Neural cell (in vitro differentiated cells): ENCODE results near the gene MLLT1. TPM values are rescaled to one million over a fixed set of nuclear protein-coding genes. Genes with fewer than 3 reads are reported as not detected.
"Not testable (repeated sequence)": the region's sequence is repeated elsewhere in the genome, so short reads cannot be mapped to it uniquely, and the experiment has no call there.

Experiments
- H2AFZ ChIP-seq: fragments of 200-600, 300-800 bp; sonication (generic), shearing (Covaris generic); 2 replicates; pipeline ENCODE4 v1.6.0; 2014; ENCODE audit warnings: low read depth, mild to moderate bottlenecking, antibody characterized with exemption, low read length, moderate library complexity
- H3F3A ChIP-seq: fragments of 200-600 bp; shearing (Covaris generic); 2 replicates; pipeline ENCODE4 v1.6.1; 2016; ENCODE audit warnings: mild to moderate bottlenecking, moderate library complexity, mixed read lengths, antibody characterized with exemption, low read length; ENCODE audit not compliant: insufficient read depth, poor library complexity, severe bottlenecking
- H3K27ac ChIP-seq: fragments of 200-600, 300-800 bp; sonication (generic), shearing (Covaris generic); 2 replicates; pipeline ENCODE4 v1.5.1; 2014; ENCODE audit warnings: mild to moderate bottlenecking, low read length, moderate library complexity
- H3K27me3 ChIP-seq: fragments of 300-800, 200-600 bp; sonication (generic), shearing (Covaris generic); 2 replicates; pipeline ENCODE4 v1.6.0; 2014; ENCODE audit warnings: mild to moderate bottlenecking, low read depth, low read length, moderate library complexity; ENCODE audit not compliant: insufficient read depth
- H3K36me3 ChIP-seq: fragments of 300-800, 200-600 bp; sonication (generic), shearing (Covaris generic); 2 replicates; pipeline ENCODE4 v1.5.1; 2014; ENCODE audit warnings: mild to moderate bottlenecking, antibody characterized with exemption, low read length, moderate library complexity; ENCODE audit not compliant: insufficient read depth
- H3K4me2 ChIP-seq: fragments of 300-800, 200-600 bp; sonication (generic), shearing (Covaris generic); 2 replicates; pipeline ENCODE4 v1.6.0; 2014; ENCODE audit warnings: mild to moderate bottlenecking, low read length
- H3K4me3 ChIP-seq: fragments of 300-800, 200-600 bp; sonication (generic), shearing (Covaris generic); 2 replicates; pipeline ENCODE4 v1.5.1; 2014; ENCODE audit warnings: mild to moderate bottlenecking, low read length, moderate library complexity
- H3K79me2 ChIP-seq: fragments of 200-600 bp; shearing (Covaris generic); replicated peaks from 2 replicates; pipeline ENCODE4 v1.6.0; 2014; ENCODE audit warnings: mild to moderate bottlenecking, low read length, moderate library complexity; ENCODE audit not compliant: insufficient read depth
- H3K9ac ChIP-seq: fragments of 300-800, 200-600 bp; sonication (generic), shearing (Covaris generic); 2 replicates; pipeline ENCODE4 v1.6.1; 2016; ENCODE audit warnings: mild to moderate bottlenecking, low read length, mixed read lengths
- H3K9me2 ChIP-seq: fragments of 200-600 bp; shearing (Covaris generic); 2 replicates; pipeline ENCODE4 v1.6.1; 2016; ENCODE audit warnings: mild to moderate bottlenecking, low read length, mixed read lengths; ENCODE audit not compliant: insufficient read depth
- H3K9me3 ChIP-seq: fragments of 200-600, 300-800 bp; sonication (generic), shearing (Covaris generic); 2 replicates; pipeline ENCODE4 v1.6.1; 2016; ENCODE audit warnings: mild to moderate bottlenecking, mixed run types, low read length, moderate library complexity, mixed read lengths
- H4K20me1 ChIP-seq: fragments of 200-600 bp; shearing (Covaris generic); 2 replicates; pipeline ENCODE4 v1.6.1; 2016; ENCODE audit warnings: mild to moderate bottlenecking, mixed run types; ENCODE audit not compliant: insufficient read depth
- CTCF ChIP-seq: fragments of 450-650 bp; IDR thresholded peaks from 2 replicates; pipeline ENCODE4 v1.5.1; 2014; ENCODE audit warnings: antibody characterized with exemption, mild to moderate bottlenecking, moderate library complexity; ENCODE audit not compliant: poor library complexity, severe bottlenecking
- EP300 ChIP-seq: fragments of 450-650 bp; conservative IDR thresholded peaks from 2 replicates; pipeline ENCODE4 v1.6.1; 2014; ENCODE audit warnings: antibody characterized with exemption, mild to moderate bottlenecking, moderate library complexity; ENCODE audit not compliant: poor library complexity, severe bottlenecking
- EZH2 ChIP-seq: fragments of 200-600, 300-800 bp; shearing (Covaris generic), sonication (generic); IDR thresholded peaks from 2 replicates; pipeline ENCODE4 v1.6.1; 2014; ENCODE audit warnings: antibody characterized with exemption, low read length, borderline replicate concordance, mild to moderate bottlenecking; ENCODE audit not compliant: insufficient read depth, poor library complexity, severe bottlenecking
- MXI1 ChIP-seq: fragments of 450-650 bp; conservative IDR thresholded peaks from 2 replicates; pipeline ENCODE4 v1.6.1; 2014; ENCODE audit warnings: antibody characterized with exemption, mild to moderate bottlenecking; ENCODE audit not compliant: poor library complexity, severe bottlenecking
- POLR2AphosphoS5 ChIP-seq: IDR thresholded peaks from 2 replicates; pipeline ENCODE4 v1.6.1; 2012
- RAD21 ChIP-seq: fragments of 450-650 bp; conservative IDR thresholded peaks from 2 replicates; pipeline ENCODE4 v1.6.1; 2014; ENCODE audit warnings: antibody characterized with exemption, mild to moderate bottlenecking, moderate library complexity
- REST ChIP-seq: IDR thresholded peaks from 2 replicates; pipeline ENCODE4 v1.6.1; 2012; ENCODE audit warnings: borderline replicate concordance
- SMC3 ChIP-seq: fragments of 450-650 bp; conservative IDR thresholded peaks from 2 replicates; pipeline ENCODE4 v1.6.1; 2014; ENCODE audit warnings: antibody characterized with exemption, mild to moderate bottlenecking, moderate library complexity; ENCODE audit not compliant: poor library complexity
- TAF1 ChIP-seq: IDR thresholded peaks from 2 replicates; pipeline ENCODE4 v1.6.1; 2012; ENCODE audit warnings: low read depth
- polyA plus RNA-seq: library from polyadenylated mRNA; depleted of rRNA; stranded (reverse); fragments of >200 nt; gene quantifications from 2 replicates; pipeline ENCODE4 v1.2.3, GENCODE V29; 2014

MLLT1 gene
- polyA plus RNA-seq, 1 donor from 2014 or later: 34.0 TPM

GRCh38 chr19:6319376-6319775 lies 39.6 kb upstream of the MLLT1 start:
- H3K4me3 ChIP-seq: no peak overlapping the region
- H3K4me2 ChIP-seq: no peak overlapping the region
- no peaks in the 10 kb centered on the region for H3K27me3 ChIP-seq
- H3K79me2 ChIP-seq: no peaks in the 10 kb centered on the region
- no peak overlapping the region for H3K27ac ChIP-seq
- H3K9me3 ChIP-seq: no peaks in the 10 kb centered on the region
- no peaks in the 10 kb centered on the region for H3F3A ChIP-seq
- no peak overlapping the region for H2AFZ ChIP-seq
- no peak for TF ChIP-seq TAF1
- no peak for TF ChIP-seq SMC3
- TF ChIP-seq REST: no peak
- TF ChIP-seq EP300: no peak
- no peak for TF ChIP-seq RAD21
- no peak for TF ChIP-seq MXI1
- TF ChIP-seq POLR2AphosphoS5: no peak
- TF ChIP-seq EZH2: no peak
- TF ChIP-seq CTCF: no peak
- no peaks in the 10 kb centered on the region for H3K9me2 ChIP-seq
- H3K9ac ChIP-seq: no peak overlapping the region
- no peaks in the 10 kb centered on the region for H3K36me3 ChIP-seq
- no peaks in the 10 kb centered on the region for H4K20me1 ChIP-seq

- H3K4me3 ChIP-seq: no peak overlapping the region
- H3K4me2 ChIP-seq: no peak overlapping the region
- H3K27me3 ChIP-seq: no peaks in the 10 kb centered on the region
- H3K9me2 ChIP-seq: no peaks in the 10 kb centered on the region
- H4K20me1 ChIP-seq: no peaks in the 10 kb centered on the region
- TF ChIP-seq EP300 (no peak), MXI1 (no peak), TAF1 (no peak), CTCF (no peak), RAD21 (no peak)
- H3K27ac ChIP-seq: no peak overlapping the region
- H3K36me3 ChIP-seq: no peaks in the 10 kb centered on the region
- no peaks in the 10 kb centered on the region for H3K9me3 ChIP-seq
- H2AFZ ChIP-seq: no peak overlapping the region
- H3F3A ChIP-seq: no peaks in the 10 kb centered on the region
- H3K9ac ChIP-seq: no peak overlapping the region
- no peaks in the 10 kb centered on the region for H3K79me2 ChIP-seq
Observed at GRCh38 chr19:6318772-6319171, 39.0 kb upstream of the MLLT1 start.

GRCh38 chr19:6315646-6316045 lies 35.9 kb upstream of the MLLT1 start:
- not testable (repeated sequence) for H3K9me2 ChIP-seq, H3K9ac ChIP-seq, H3K4me2 ChIP-seq, H3K9me3 ChIP-seq, H3K79me2 ChIP-seq, H3F3A ChIP-seq, H3K36me3 ChIP-seq, H3K4me3 ChIP-seq, H2AFZ ChIP-seq, H3K27ac ChIP-seq, H3K27me3 ChIP-seq, H4K20me1 ChIP-seq
